ENCODE results near the gene MCM8.

Gene MCM8

GRCh38 chr20:5950271-5951031 is at the start of gene MCM8, which contains the start of gene TRMT6:
Gene MCM8 (plus strand): TSS chr20:5950652. CDS start chr20:5952016, 1,364 bp downstream.
Gene TRMT6 (minus strand): TSS chr20:5950533. CDS start chr20:5950405, 128 bp downstream.
- DNase-seq, result peak; percentile 98 to 99

GRCh38 chr20:5900908-5901307 is 49.5 kb upstream of the MCM8 start:
- no peak for DNase-seq

GRCh38 chr20:5908981-5909380 is 41.5 kb upstream of the MCM8 start:
- DNase-seq, result no peak

- no peak for DNase-seq
Measured at GRCh38 chr20:5910186-5910585, 40.3 kb upstream of the MCM8 start.

- no peak for DNase-seq
Measured at GRCh38 chr20:5913166-5913565, 37.3 kb upstream of the MCM8 start.

- DNase-seq, result no peak
Measured at GRCh38 chr20:5914859-5915258, 35.6 kb upstream of the MCM8 start.

GRCh38 chr20:5918856-5919625 is 31.4 kb upstream of the MCM8 start:
- DNase-seq, result peak in 1 of 2 experiments; percentile 5

- peak in 1 of 2 experiments; percentile 25 for DNase-seq
Measured at GRCh38 chr20:5919626-5920544, 30.6 kb upstream of the MCM8 start.

GRCh38 chr20:5920581-5920980 is 29.9 kb upstream of the MCM8 start:
- no peak for DNase-seq

GRCh38 chr20:5923493-5923892 is 27.0 kb upstream of the MCM8 start:
- DNase-seq, result no peak

- no peak for DNase-seq
Measured at GRCh38 chr20:5925551-5925950, 24.9 kb upstream of the MCM8 start.

- no peak for DNase-seq
Measured at GRCh38 chr20:5927749-5928462, 22.5 kb upstream of the MCM8 start.

GRCh38 chr20:5928836-5929715 is 21.4 kb upstream of the MCM8 start:
- no peak for DNase-seq

- no peak for DNase-seq
Measured at GRCh38 chr20:5931411-5931810, 19.0 kb upstream of the MCM8 start.

- no peak for DNase-seq
Measured at GRCh38 chr20:5932796-5933195, 17.7 kb upstream of the MCM8 start.

- DNase-seq, result no peak
Measured at GRCh38 chr20:5933802-5934436, 16.5 kb upstream of the MCM8 start.

- no peak for DNase-seq
Measured at GRCh38 chr20:5935384-5935783, 15.1 kb upstream of the MCM8 start.

- no peak for DNase-seq
Measured at GRCh38 chr20:5936238-5936637, 14.2 kb upstream of the MCM8 start.

GRCh38 chr20:5938456-5939029 is 11.9 kb upstream of the MCM8 start:
- no peak for DNase-seq

- no peak for DNase-seq
Measured at GRCh38 chr20:5945963-5946362, 4.5 kb upstream of the MCM8 start.
